ENCODE measurements around the gene RAB38.

DNA sequence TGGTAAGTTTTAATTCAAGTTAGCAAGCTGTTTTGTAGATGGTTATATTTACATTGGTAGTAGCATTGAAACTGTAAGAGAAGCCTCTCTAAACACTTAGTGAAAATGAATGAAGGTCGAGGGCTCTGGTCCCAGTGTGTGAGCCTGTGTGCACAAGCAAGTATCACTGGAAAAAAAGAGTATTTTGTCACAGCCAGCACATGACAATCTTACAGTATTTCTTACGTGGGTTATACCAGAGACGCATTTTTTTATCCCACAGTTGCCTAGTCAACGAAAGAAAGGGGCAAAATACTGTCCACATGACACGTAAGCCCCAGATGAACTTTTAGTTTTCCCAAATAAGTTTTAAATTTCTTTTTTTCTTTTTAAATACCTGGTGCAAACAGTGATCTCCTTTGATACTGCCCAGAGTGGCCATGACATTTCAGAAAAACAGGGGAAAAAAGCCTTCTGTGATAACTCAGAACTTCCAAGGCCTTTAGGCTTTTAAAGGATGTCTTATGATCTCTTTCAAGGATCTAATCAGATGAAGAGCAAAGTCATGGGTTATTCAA is 23.5 kb downstream of the RAB38 start:
- TF ChIP-seq, protein P1, sequence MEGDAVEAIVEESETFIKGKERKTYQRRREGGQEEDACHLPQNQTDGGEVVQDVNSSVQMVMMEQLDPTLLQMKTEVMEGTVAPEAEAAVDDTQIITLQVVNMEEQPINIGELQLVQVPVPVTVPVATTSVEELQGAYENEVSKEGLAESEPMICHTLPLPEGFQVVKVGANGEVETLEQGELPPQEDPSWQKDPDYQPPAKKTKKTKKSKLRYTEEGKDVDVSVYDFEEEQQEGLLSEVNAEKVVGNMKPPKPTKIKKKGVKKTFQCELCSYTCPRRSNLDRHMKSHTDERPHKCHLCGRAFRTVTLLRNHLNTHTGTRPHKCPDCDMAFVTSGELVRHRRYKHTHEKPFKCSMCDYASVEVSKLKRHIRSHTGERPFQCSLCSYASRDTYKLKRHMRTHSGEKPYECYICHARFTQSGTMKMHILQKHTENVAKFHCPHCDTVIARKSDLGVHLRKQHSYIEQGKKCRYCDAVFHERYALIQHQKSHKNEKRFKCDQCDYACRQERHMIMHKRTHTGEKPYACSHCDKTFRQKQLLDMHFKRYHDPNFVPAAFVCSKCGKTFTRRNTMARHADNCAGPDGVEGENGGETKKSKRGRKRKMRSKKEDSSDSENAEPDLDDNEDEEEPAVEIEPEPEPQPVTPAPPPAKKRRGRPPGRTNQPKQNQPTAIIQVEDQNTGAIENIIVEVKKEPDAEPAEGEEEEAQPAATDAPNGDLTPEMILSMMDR (IDR thresholded peaks at IDR 0.05; ENCODE audit: poor library complexity, severe bottlenecking): no peak
- TF ChIP-seq EZH2 (IDR thresholded peaks at IDR 0.05; ENCODE audit: borderline replicate concordance, insufficient read depth, low read length, poor library complexity, severe bottlenecking) (no peak), RAD21 (conservative IDR thresholded peaks at IDR 0.05) (no peak), POLR2AphosphoS5 (IDR thresholded peaks at IDR 0.05) (no peak), MXI1 (conservative IDR thresholded peaks at IDR 0.05; ENCODE audit: poor library complexity, severe bottlenecking) (no peak), SMC3 (conservative IDR thresholded peaks at IDR 0.05; ENCODE audit: poor library complexity) (no peak), EP300 (conservative IDR thresholded peaks at IDR 0.05; ENCODE audit: poor library complexity, severe bottlenecking) (no peak)

Measured in neural cell (in vitro differentiated cells).